Liver (tissue), 9 donors: ENCODE data around the gene SIRPB1. TPM values are rescaled to one million over a fixed set of nuclear protein-coding genes. Genes with fewer than 3 reads are reported as not detected.

Source experiments
- DNase-seq: peaks from one replicate; pipeline ENCODE4 v3.0.0-alpha.2; 2017; ENCODE audit warnings: low spot score
- H3K27ac ChIP-seq, 2 donors: one replicate each; pipeline ENCODE4 v1.7.0; 2013; ENCODE audit warnings: inconsistent platforms in 2 of 2, low read length in 2 of 2, control low read depth in 1 of 2, low read depth in 1 of 2, mild to moderate bottlenecking in 1 of 2
- H3K27me3 ChIP-seq, 4 donors: one replicate each; pipeline versions ENCODE4 v1.6.1 to v1.7.0; 2013; ENCODE audit warnings: low read length in 3 of 4, inconsistent platforms in 1 of 4, mild to moderate bottlenecking in 1 of 4, moderate library complexity in 1 of 4; ENCODE audit not compliant: control insufficient read depth in 4 of 4, insufficient read depth in 4 of 4
- H3K36me3 ChIP-seq, 4 donors: one replicate each; pipeline versions ENCODE4 v1.6.1 to v1.7.0; 2013; ENCODE audit warnings: low read length in 3 of 4, mild to moderate bottlenecking in 3 of 4, low read depth in 1 of 4, moderate library complexity in 1 of 4; ENCODE audit not compliant: control insufficient read depth in 4 of 4, insufficient read depth in 3 of 4
- H3K4me1 ChIP-seq, 4 donors: one replicate each; pipeline versions ENCODE4 v1.6.1 to v1.7.0; 2013; ENCODE audit warnings: low read length in 3 of 4, mild to moderate bottlenecking in 3 of 4, moderate library complexity in 1 of 4; ENCODE audit not compliant: control insufficient read depth in 4 of 4, insufficient read depth in 4 of 4
- H3K4me3 ChIP-seq, 3 donors: one replicate each; pipeline versions ENCODE4 v1.6.1 to v1.7.0; 2013; ENCODE audit warnings: low read length in 3 of 3, control low read depth in 1 of 3, low read depth in 1 of 3, mild to moderate bottlenecking in 1 of 3
- H3K9ac ChIP-seq, 2 donors: one replicate each; pipeline ENCODE4 v1.7.0; 2013; ENCODE audit warnings: low read length in 2 of 2, mild to moderate bottlenecking in 2 of 2, moderate library complexity in 2 of 2, control low read depth in 1 of 2, low read depth in 1 of 2
- H3K9me3 ChIP-seq, 4 donors: one replicate each; pipeline versions ENCODE4 v1.6.1 to v1.7.0; 2013; ENCODE audit warnings: low read length in 3 of 4; ENCODE audit not compliant: control insufficient read depth in 4 of 4
- FOXA1 ChIP-seq: IDR thresholded peaks from 2 replicates; pipeline ENCODE4 v1.6.1; 2016; ENCODE audit warnings: antibody characterized with exemption
- FOXA2 ChIP-seq: IDR thresholded peaks from 2 replicates; pipeline ENCODE4 v1.6.1; 2016; ENCODE audit warnings: antibody characterized with exemption
- GABPA ChIP-seq, 2 donors: IDR thresholded peaks in 1 of 2; conservative IDR thresholded peaks in 1 of 2; 2 replicates each; pipeline ENCODE4 v1.6.1; 2016; ENCODE audit warnings: antibody characterized with exemption in 2 of 2, mild to moderate bottlenecking in 1 of 2, moderate library complexity in 1 of 2
- HNF4G ChIP-seq: IDR thresholded peaks from 2 replicates; pipeline ENCODE4 v1.6.1; 2016; ENCODE audit warnings: antibody characterized with exemption
- JUND ChIP-seq, 2 donors: IDR thresholded peaks; 2 replicates each; pipeline ENCODE4 v1.6.1; 2016; ENCODE audit warnings: antibody characterized with exemption in 2 of 2
- RAD21 ChIP-seq, 2 donors: IDR thresholded peaks; 2 replicates each; pipeline ENCODE4 v1.6.1; 2016; ENCODE audit warnings: antibody characterized with exemption in 2 of 2, mild to moderate bottlenecking in 2 of 2
- RXRA ChIP-seq, 2 donors: IDR thresholded peaks; 2 replicates each; pipeline ENCODE4 v1.6.1; 2017 to 2018; ENCODE audit warnings: antibody characterized with exemption in 2 of 2, mild to moderate bottlenecking in 1 of 2
- SP1 ChIP-seq: IDR thresholded peaks from 2 replicates; pipeline ENCODE4 v1.6.1; 2018; ENCODE audit warnings: antibody characterized with exemption, mild to moderate bottlenecking
- TAF1 ChIP-seq: conservative IDR thresholded peaks from 2 replicates; pipeline ENCODE4 v1.6.1; 2016; ENCODE audit warnings: antibody characterized with exemption, mild to moderate bottlenecking
- YY1 ChIP-seq: IDR thresholded peaks from 2 replicates; pipeline ENCODE4 v1.6.1; 2016; ENCODE audit warnings: antibody characterized with exemption, mild to moderate bottlenecking
- WGBS: extraction: QIAGEN DNeasy Blood & Tissue Kit; methylation state at CpG from one replicate; pipeline ENCODE4 v1.1.7; 2013; 5-methylcytosine and 5-hydroxymethylcytosine counted together
- polyA plus RNA-seq, 2 donors: library from polyadenylated mRNA; stranded (reverse) in 1 of 2; unstranded in 1 of 2; fragments of 200-250 nt in 1 of 2; fragments of >200 nt in 1 of 2; fragmentation: Nextera tagmentation in 1 of 2; extraction: Ambion mirVana in 1 of 2; gene quantifications; one replicate each; pipeline versions ENCODE4 v1.2.1 to v1.2.3, GENCODE V29; 2013 to 2015
- total RNA-seq, 2 donors: library from RNA; depleted of rRNA; stranded (reverse); fragments of >200 nt; gene quantifications; one replicate each; pipeline ENCODE4 v1.2.3, GENCODE V29; 2014
- TF ChIP-seq, protein P1 (sequence below): IDR thresholded peaks from 2 replicates; pipeline ENCODE4 v1.6.1; 2016; ENCODE audit warnings: antibody characterized with exemption
- TF ChIP-seq, protein P2 (sequence below): IDR thresholded peaks from 2 replicates; pipeline ENCODE4 v1.6.1; 2016; ENCODE audit warnings: antibody characterized with exemption
- TF ChIP-seq, protein P3 (sequence below): fragments of 150-350 bp; IDR thresholded peaks from 2 replicates; pipeline ENCODE4 v1.5.1; 2017; ENCODE audit warnings: improper control_type of control experiment, low read depth, low read length; ENCODE audit not compliant: missing input control
- TF ChIP-seq, protein P4 (sequence below): IDR thresholded peaks from 2 replicates; pipeline ENCODE4 v1.6.1; 2016; ENCODE audit warnings: antibody characterized with exemption
- TF ChIP-seq, protein P5 (sequence below): IDR thresholded peaks from 2 replicates; pipeline ENCODE4 v1.6.1; 2016; ENCODE audit warnings: antibody characterized with exemption, mild to moderate bottlenecking
- donor health status: healthy.
- donor health status: healthy.
- donor health status: healthy.
- donor health status: healthy.
- donor health status: healthy.

Gene SIRPB1
- total and polyA plus RNA-seq, 4 donors, result 0.47 to 4.4 (median 1.4) TPM

DNA sequence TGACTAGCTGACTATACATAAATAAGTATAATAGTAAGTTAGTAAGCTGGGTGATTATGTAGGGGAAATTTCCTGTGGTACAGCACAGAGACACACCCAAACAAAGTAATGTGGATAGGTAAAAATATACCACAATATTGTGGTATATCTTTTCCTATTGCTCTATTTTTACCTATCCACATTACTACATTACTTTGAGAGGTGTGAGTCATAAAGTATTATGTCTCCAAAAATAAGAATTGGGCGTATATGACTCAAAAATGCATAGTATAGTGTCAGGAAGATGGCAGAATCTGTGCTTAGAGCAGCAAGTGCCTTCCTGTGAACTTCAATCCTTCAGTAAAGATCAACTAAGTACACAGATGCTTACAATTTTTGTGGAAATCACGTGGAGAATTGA is 40.4 kb upstream of the SIRPB1 start:
- no peak for DNase-seq
- peaks cover 0 to 13% (median 1%) of the 10 kb centered on the region in 4 donors for H3K27me3 ChIP-seq
- H3K9me3 ChIP-seq, result no peaks in the 10 kb centered on the region
- TF ChIP-seq, protein P1, sequence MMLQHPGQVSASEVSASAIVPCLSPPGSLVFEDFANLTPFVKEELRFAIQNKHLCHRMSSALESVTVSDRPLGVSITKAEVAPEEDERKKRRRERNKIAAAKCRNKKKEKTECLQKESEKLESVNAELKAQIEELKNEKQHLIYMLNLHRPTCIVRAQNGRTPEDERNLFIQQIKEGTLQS, result no peak
- TF ChIP-seq, protein P2, sequence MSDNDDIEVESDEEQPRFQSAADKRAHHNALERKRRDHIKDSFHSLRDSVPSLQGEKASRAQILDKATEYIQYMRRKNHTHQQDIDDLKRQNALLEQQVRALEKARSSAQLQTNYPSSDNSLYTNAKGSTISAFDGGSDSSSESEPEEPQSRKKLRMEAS, result no peak
- TF ChIP-seq FOXA2 (no peak), YY1 (no peak), FOXA1 (no peak), GABPA (IDR thresholded peaks at IDR 0.05 in 1 of 2, conservative IDR thresholded peaks at IDR 0.05 in 1 of 2) (no peak), TAF1 (no peak), RXRA (IDR thresholded peaks at IDR 0.05) (no peak), SP1 (no peak), JUND (IDR thresholded peaks at IDR 0.05) (no peak), RAD21 (IDR thresholded peaks at IDR 0.05) (no peak), HNF4G (no peak)
- TF ChIP-seq, protein P3, sequence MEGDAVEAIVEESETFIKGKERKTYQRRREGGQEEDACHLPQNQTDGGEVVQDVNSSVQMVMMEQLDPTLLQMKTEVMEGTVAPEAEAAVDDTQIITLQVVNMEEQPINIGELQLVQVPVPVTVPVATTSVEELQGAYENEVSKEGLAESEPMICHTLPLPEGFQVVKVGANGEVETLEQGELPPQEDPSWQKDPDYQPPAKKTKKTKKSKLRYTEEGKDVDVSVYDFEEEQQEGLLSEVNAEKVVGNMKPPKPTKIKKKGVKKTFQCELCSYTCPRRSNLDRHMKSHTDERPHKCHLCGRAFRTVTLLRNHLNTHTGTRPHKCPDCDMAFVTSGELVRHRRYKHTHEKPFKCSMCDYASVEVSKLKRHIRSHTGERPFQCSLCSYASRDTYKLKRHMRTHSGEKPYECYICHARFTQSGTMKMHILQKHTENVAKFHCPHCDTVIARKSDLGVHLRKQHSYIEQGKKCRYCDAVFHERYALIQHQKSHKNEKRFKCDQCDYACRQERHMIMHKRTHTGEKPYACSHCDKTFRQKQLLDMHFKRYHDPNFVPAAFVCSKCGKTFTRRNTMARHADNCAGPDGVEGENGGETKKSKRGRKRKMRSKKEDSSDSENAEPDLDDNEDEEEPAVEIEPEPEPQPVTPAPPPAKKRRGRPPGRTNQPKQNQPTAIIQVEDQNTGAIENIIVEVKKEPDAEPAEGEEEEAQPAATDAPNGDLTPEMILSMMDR, result no peak
- TF ChIP-seq, protein P4, sequence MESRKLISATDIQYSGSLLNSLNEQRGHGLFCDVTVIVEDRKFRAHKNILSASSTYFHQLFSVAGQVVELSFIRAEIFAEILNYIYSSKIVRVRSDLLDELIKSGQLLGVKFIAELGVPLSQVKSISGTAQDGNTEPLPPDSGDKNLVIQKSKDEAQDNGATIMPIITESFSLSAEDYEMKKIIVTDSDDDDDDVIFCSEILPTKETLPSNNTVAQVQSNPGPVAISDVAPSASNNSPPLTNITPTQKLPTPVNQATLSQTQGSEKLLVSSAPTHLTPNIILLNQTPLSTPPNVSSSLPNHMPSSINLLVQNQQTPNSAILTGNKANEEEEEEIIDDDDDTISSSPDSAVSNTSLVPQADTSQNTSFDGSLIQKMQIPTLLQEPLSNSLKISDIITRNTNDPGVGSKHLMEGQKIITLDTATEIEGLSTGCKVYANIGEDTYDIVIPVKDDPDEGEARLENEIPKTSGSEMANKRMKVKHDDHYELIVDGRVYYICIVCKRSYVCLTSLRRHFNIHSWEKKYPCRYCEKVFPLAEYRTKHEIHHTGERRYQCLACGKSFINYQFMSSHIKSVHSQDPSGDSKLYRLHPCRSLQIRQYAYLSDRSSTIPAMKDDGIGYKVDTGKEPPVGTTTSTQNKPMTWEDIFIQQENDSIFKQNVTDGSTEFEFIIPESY, result no peak
- TF ChIP-seq, protein P5, sequence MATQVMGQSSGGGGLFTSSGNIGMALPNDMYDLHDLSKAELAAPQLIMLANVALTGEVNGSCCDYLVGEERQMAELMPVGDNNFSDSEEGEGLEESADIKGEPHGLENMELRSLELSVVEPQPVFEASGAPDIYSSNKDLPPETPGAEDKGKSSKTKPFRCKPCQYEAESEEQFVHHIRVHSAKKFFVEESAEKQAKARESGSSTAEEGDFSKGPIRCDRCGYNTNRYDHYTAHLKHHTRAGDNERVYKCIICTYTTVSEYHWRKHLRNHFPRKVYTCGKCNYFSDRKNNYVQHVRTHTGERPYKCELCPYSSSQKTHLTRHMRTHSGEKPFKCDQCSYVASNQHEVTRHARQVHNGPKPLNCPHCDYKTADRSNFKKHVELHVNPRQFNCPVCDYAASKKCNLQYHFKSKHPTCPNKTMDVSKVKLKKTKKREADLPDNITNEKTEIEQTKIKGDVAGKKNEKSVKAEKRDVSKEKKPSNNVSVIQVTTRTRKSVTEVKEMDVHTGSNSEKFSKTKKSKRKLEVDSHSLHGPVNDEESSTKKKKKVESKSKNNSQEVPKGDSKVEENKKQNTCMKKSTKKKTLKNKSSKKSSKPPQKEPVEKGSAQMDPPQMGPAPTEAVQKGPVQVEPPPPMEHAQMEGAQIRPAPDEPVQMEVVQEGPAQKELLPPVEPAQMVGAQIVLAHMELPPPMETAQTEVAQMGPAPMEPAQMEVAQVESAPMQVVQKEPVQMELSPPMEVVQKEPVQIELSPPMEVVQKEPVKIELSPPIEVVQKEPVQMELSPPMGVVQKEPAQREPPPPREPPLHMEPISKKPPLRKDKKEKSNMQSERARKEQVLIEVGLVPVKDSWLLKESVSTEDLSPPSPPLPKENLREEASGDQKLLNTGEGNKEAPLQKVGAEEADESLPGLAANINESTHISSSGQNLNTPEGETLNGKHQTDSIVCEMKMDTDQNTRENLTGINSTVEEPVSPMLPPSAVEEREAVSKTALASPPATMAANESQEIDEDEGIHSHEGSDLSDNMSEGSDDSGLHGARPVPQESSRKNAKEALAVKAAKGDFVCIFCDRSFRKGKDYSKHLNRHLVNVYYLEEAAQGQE, result no peak
- no peak overlapping the region for H3K27ac ChIP-seq
- 31% methylated on average over 2 of the region's 2 CpGs for WGBS
- H3K36me3 ChIP-seq, result no peaks in the 10 kb centered on the region
- H3K4me1 ChIP-seq, result no peaks in the 10 kb centered on the region
- no peak overlapping the region for H3K9ac ChIP-seq
- H3K4me3 ChIP-seq, result no peak overlapping the region
